Thoracic aorta (tissue), 2 donors: ENCODE measurements around the gene VSIG8. TPM values are rescaled to one million over a fixed set of nuclear protein-coding genes. Genes with fewer than 3 reads are reported as not detected.

Experiments used
- ATAC-seq: fragments of 150-250 bp; one replicate; pipeline ENCODE4 v1.8.0; 2017; ENCODE audit warnings: low read depth; ENCODE audit not compliant: insufficient number of reproducible peaks, low FRiP score
- DNase-seq: peaks from one replicate; pipeline ENCODE4 v3.0.0-alpha.2; 2020; ENCODE audit warnings: low spot score
- H3K27ac ChIP-seq, 2 donors: fragments of 200-600 bp; sonication (generic); 1 replicate in 1 of 2; 2 replicates in 1 of 2; pipeline ENCODE4 v1.5.1; 2016; ENCODE audit warnings: mild to moderate bottlenecking in 2 of 2, moderate library complexity in 2 of 2
- H3K27me3 ChIP-seq: fragments of 200-600 bp; sonication (generic); replicated peaks from 2 replicates; pipeline ENCODE4 v1.6.0; 2016; ENCODE audit warnings: mild to moderate bottlenecking; ENCODE audit not compliant: insufficient read depth
- H3K36me3 ChIP-seq: fragments of 200-600 bp; sonication (generic); one replicate; pipeline ENCODE4 v1.5.1; 2016
- H3K4me1 ChIP-seq, 2 donors: fragments of 200-600 bp; sonication (generic); 1 replicate in 1 of 2; 2 replicates in 1 of 2; pipeline versions ENCODE4 v1.5.1 to v1.6.0; 2016; ENCODE audit warnings: low read depth in 2 of 2, mild to moderate bottlenecking in 1 of 2; ENCODE audit not compliant: control insufficient read depth in 1 of 2
- H3K4me3 ChIP-seq: fragments of 200-600 bp; sonication (generic); 2 replicates; pipeline ENCODE4 v1.5.1; 2016; ENCODE audit warnings: mild to moderate bottlenecking
- H3K9me3 ChIP-seq: fragments of 200-600 bp; sonication (generic); 2 replicates; pipeline ENCODE4 v1.5.1; 2016
- total RNA-seq, 2 donors: library from RNA; depleted of rRNA; stranded (reverse); fragments of >200 nt; gene quantifications; one replicate each; pipeline versions ENCODE4 v1.1.0 to v1.2.3, GENCODE V29; 2016
- TF ChIP-seq, protein P1 (sequence below): fragments of 200-600 bp; sonication (generic); IDR thresholded peaks from one replicate; pipeline ENCODE4 v1.5.1; 2019; ENCODE audit warnings: antibody characterized with exemption

Gene VSIG8
- total RNA-seq, 2 donors from 2014 or later = not detected

- H3K4me3 ChIP-seq = no peak overlapping the region
- H3K36me3 ChIP-seq = no peaks in the 10 kb centered on the region
- ATAC-seq (no peak), DNase-seq (no peak)
- no peak overlapping the region for H3K27ac ChIP-seq
- TF ChIP-seq, protein P1, sequence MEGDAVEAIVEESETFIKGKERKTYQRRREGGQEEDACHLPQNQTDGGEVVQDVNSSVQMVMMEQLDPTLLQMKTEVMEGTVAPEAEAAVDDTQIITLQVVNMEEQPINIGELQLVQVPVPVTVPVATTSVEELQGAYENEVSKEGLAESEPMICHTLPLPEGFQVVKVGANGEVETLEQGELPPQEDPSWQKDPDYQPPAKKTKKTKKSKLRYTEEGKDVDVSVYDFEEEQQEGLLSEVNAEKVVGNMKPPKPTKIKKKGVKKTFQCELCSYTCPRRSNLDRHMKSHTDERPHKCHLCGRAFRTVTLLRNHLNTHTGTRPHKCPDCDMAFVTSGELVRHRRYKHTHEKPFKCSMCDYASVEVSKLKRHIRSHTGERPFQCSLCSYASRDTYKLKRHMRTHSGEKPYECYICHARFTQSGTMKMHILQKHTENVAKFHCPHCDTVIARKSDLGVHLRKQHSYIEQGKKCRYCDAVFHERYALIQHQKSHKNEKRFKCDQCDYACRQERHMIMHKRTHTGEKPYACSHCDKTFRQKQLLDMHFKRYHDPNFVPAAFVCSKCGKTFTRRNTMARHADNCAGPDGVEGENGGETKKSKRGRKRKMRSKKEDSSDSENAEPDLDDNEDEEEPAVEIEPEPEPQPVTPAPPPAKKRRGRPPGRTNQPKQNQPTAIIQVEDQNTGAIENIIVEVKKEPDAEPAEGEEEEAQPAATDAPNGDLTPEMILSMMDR = no peak
- no peaks in the 10 kb centered on the region for H3K27me3 ChIP-seq
- H3K9me3 ChIP-seq = no peaks in the 10 kb centered on the region
- no peaks in the 10 kb centered on the region for H3K4me1 ChIP-seq
Observed at GRCh38 chr1:159847231-159847630, 15.2 kb downstream of the VSIG8 start.

- DNase-seq (no peak), ATAC-seq (no peak)
- TF ChIP-seq, protein P1 = no peak
- Histone ChIP-seq H3K27ac (no peak overlapping the region), H3K4me3 (no peak overlapping the region), H3K9me3 (no peaks in the 10 kb centered on the region), H3K4me1 (no peaks in the 10 kb centered on the region), H3K36me3 (no peaks in the 10 kb centered on the region), H3K27me3 (no peaks in the 10 kb centered on the region)
Observed at GRCh38 chr1:159845751-159846629, 16.5 kb downstream of the VSIG8 start.

DNA sequence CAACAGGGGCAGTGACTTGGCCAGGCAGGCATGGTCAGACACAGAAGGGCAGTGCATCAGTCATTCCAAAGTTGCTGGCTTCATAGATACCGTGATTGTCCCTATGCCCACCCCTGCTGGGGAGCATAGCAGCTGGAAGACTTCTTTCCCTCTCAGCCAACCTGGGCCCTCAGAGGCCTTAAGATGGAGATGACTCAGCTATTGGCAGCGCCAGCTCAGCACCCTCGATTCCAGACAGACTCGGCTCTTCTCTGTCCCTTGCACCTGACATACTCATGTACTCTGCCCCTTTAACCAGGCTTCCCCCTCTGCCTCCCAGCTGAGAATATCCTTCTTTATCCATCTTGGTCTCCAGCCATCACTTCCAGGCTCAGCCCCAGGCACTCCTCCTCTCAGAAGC lies 19.0 kb downstream of the VSIG8 start:
- Histone ChIP-seq H3K4me3 (no peak overlapping the region), H3K36me3 (peaks cover 5% of the 10 kb centered on the region), H3K4me1 (no peaks in the 10 kb centered on the region), H3K9me3 (no peaks in the 10 kb centered on the region), H3K27ac (no peak overlapping the region), H3K27me3 (no peaks in the 10 kb centered on the region)
- no peak for ATAC-seq
- DNase-seq = no peak
- TF ChIP-seq, protein P1 = no peak

GRCh38 chr1:159841749-159842148 lies 20.7 kb downstream of the VSIG8 start:
- Histone ChIP-seq H3K27me3 (no peaks in the 10 kb centered on the region), H3K4me1 (no peaks in the 10 kb centered on the region), H3K9me3 (no peaks in the 10 kb centered on the region), H3K36me3 (peaks cover 5% of the 10 kb centered on the region), H3K4me3 (no peak overlapping the region), H3K27ac (no peak overlapping the region)
- ATAC-seq (no peak), DNase-seq (no peak)
- TF ChIP-seq, protein P1 = no peak

DNA sequence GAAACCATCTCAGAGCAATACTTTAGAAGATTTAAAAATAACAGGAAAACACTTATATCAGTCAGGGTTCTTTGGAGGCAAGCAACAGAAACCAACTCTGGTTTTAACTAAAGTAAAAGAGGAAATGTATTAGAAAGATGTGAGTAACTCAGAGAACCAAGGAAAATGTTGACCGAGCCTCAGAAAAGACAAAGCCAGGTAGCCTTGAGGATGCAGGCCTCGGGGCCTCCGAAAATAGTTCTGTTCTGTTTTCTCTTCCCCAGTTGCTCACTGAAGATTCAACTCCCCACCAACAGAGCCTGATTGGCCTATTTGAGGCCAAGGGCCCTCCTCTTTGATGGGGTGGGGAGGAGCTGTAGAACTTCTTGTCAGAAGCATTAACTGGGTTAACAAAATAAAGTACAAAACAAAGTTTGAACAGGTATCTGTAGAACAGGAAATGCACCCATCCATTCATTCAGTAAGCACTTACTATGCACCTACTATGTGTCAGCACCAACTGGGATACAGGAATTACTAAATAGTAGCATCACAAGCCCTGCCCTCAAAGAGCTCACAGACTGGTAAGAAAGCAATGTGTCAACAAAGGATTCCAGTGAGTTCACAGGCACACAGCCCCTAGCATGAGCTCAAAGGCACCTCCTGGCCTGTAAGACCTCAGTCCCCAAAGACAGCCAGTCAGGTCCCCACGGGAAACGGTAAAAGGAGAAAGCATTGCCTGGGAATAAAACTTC lies 23.2 kb downstream of the VSIG8 start:
- Histone ChIP-seq H3K9me3 (no peaks in the 10 kb centered on the region), H3K36me3 (peaks cover 5% of the 10 kb centered on the region), H3K4me1 (peaks cover 0 to 4% of the 10 kb centered on the region in 2 donors), H3K27me3 (no peaks in the 10 kb centered on the region), H3K27ac (no peak overlapping the region), H3K4me3 (no peak overlapping the region)
- TF ChIP-seq, protein P1 = no peak
- no peak for DNase-seq
- no peak for ATAC-seq
